Measurements from ENCODE around the gene ARVCF.

The ARVCF gene, protein sequence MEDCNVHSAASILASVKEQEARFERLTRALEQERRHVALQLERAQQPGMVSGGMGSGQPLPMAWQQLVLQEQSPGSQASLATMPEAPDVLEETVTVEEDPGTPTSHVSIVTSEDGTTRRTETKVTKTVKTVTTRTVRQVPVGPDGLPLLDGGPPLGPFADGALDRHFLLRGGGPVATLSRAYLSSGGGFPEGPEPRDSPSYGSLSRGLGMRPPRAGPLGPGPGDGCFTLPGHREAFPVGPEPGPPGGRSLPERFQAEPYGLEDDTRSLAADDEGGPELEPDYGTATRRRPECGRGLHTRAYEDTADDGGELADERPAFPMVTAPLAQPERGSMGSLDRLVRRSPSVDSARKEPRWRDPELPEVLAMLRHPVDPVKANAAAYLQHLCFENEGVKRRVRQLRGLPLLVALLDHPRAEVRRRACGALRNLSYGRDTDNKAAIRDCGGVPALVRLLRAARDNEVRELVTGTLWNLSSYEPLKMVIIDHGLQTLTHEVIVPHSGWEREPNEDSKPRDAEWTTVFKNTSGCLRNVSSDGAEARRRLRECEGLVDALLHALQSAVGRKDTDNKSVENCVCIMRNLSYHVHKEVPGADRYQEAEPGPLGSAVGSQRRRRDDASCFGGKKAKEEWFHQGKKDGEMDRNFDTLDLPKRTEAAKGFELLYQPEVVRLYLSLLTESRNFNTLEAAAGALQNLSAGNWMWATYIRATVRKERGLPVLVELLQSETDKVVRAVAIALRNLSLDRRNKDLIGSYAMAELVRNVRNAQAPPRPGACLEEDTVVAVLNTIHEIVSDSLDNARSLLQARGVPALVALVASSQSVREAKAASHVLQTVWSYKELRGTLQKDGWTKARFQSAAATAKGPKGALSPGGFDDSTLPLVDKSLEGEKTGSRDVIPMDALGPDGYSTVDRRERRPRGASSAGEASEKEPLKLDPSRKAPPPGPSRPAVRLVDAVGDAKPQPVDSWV

DNA sequence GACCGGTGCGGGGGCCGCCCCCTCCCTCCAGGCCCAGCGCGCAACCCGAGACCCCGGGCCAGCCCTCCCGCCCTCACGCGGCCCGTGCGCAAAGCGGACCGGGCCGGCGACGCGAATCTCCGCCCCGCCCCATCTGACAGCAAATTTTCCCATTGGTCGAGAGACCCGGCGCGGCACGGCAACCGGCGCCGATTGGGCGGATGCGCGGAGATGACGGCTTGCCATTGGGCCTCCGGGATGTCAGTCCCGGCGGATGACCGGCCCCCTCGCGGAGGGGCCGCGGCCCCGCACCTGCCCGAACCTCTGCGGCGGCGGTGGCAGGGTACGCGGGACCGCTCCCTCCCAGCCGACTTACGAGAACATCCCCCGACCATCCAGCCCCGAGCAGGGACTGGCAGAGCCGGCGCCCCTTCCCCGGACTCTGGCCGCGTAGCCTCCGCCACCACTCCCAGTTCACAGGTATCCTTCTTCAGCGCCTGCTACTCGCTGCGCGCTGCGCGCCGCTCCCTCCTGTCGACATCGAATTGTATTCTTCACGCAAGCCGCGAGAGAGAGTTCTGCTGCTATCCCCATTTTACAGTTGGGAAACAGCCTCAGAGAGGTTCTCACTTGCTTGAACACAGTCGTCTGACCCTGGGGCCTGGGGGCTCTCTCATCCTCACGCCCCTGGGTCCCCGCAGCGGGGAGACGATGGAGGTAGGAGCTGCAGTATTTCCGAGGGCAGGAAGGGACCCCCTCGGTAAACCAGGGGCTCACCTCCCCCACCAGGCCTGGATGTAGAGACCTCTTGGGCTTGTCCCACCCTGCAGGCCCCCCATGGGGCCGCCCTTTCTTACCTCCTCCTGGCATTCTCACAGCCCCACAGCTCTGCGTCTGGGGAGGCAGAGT lies at the start of gene ARVCF:
ARVCF (minus strand) TSS at position 90 of the 888 bp plus-strand sequence. CDS start 26,029 bp downstream, outside the sequence.
- peak; percentile 93 to 96 (median 96) for DNase-seq

DNA sequence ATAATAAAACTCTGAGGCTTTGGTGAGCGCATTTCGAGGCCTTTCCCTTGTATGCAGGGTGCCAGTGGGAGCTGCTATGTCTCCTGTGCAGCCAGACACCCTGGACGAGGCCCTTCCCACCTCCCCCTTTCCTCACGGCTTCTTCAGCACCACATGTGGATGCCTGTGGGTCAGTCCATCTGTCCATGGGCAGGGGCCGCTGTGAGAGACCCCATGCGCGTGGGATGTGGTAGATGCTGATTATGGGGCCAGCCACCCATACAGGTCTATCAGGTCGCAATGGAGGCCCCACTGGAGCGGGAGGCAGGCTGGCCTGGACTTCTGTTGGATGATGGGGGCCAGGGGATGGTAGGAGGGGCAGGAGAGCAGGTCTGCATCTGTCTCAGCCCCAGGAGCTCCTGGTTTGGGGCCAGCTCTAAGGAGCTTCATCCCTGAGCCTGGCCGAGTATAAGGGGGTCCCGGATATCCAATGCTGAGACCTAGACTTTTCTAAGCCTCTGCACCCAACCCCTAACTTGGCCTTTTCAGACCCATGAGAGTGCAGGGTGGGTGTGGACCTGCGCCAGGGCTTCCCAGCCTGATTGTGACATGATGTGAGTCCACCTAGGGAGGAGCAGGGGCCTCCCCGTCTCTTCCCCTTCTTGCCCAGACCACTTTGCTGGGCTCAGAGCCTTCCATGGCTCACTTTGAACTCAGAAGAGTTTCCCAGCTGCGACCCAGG lies 49.4 kb upstream of the ARVCF start:
- DNase-seq: no peak

DNA sequence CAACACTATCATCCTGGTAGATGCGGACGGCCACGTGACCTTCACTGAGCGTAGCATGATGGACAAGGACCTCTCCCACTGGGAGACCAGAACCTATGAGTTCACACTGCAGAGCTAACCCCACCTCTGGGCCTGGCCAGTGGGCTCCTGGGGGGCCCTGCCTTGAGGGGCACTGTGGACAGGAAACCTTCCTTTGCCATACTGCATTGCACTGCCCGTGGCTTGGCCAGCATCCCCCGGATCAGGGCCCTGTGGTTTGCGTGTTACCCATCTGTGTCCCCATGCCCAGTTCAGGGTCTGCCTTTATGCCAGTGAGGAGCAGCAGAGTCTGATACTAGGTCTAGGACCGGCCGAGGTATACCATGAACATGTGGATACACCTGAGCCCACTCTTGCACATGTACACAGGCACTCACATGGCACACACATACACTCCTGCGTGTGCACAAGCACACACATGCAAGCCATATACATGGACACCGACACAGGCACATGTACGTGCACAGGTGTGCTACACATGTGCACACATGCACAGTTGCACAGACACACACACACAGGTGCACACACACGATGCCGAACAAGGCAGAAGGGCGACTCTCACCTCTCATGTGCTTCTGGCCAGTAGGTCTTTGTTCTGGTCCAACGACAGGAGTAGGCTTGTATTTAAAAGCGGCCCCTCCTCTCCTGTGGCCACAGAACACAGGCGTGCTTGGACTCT lies 48.1 kb upstream of the ARVCF start:
- DNase-seq: no peak

GRCh38 chr22:20064140-20064480 lies 47.5 kb upstream of the ARVCF start:
- no peak for DNase-seq

DNA sequence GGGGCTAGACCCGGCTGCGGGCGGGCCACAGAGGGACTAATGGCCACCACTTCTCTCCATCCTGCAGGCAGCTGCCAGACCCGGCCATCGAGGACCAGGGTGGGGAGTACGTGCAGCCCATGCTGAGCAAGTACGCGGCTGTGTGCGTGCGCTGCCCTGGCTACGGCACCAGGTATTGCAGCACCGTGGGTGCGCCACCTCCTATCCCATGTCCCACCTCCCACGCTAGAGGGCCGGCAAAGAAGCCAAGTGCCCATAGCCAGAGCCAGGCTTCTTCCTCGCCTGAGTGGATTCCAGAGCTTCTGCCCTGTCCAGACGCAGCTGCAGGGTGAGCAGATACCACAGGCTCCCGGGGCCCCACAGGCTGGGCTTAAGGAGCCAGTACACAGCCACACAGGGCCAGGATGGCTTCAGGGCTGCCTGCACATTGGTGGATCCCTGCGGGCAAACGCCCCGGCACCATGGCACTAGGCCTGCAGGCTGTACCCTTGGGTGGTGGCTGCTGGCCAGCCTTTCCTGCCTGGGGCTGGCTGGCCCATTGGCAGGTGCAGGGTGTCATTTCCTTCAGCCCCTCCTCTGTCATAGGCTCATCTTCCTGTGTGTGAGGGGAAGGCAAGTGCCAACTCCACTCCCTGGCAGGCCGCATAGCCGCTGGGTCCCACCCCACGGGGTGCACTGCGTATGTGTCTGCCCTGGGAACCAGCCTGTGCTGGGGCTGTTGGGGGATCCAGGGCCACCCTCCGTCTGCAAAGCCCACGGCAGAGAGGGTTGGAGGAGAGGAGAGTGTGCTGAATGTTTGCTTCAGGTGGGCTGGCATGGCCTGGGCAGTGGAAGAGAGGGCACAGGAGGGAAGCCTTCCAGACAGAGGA lies 46.9 kb upstream of the ARVCF start:
- no peak for DNase-seq

- no peak for DNase-seq
Measured at GRCh38 chr22:20062766-20063083, 46.1 kb upstream of the ARVCF start.

- DNase-seq: no peak
Measured at GRCh38 chr22:20062043-20062765, 45.6 kb upstream of the ARVCF start.

DNA sequence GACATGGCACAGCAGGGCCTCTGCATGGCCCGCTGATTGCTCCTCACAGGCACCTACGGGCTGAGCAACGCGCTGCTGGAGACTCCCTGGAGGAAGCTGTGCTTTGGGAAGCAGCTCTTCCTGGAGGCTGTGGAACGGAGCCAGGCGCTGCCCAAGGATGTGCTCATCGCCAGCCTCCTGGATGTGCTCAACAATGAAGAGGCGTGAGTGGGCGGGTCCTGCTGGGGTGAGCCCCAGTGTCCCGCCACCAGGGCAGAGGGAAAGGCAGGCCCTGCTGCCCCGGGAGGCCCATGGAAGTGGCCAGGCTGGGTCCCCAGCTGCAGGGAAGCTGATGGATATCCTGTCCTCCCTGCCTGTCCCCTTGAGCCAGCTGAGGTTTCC lies 44.8 kb upstream of the ARVCF start:
- peak in 2 of 3 donors; percentile 4 to 13 for DNase-seq

DNA sequence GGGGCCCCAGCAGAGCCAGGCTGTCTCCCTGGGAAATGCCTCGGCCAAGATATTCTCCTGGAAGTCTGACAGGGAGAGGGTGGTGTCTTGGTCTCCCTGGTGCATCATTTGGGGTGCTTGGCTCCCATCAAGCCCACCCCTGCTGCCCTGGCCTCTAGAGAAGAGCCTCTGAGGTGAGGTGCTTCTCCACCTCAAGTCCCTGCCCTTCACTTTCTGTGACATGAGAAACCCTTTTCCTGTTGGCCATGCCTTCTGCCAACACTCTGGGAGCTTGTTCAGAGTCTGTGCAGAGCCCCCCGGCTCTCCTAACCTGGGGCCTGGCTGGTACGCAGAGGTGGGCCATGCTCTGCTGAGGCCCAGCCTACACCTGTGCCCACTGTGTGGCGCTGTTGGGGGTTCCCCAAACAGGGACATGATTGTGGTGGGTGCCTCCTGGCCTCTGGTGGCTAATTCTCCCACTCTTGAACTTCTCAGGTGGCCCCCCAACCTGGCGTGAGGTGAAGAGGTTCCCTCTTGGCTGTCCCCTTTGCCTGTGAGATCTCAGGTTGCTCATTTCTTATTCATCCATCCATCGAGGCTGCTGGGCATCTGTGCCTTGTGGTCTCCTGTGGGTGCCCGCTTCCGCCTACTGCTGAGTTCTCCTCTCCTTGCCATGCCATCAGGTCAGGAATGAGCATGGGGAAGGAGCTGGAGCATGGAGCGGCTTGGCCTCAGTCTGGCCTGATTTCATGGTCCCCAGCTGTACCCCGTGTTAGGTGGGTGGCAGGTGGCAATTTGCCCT lies 44.3 kb upstream of the ARVCF start:
- DNase-seq: no peak

GRCh38 chr22:20058989-20059770 lies 42.6 kb upstream of the ARVCF start:
- DNase-seq: no peak

DNA sequence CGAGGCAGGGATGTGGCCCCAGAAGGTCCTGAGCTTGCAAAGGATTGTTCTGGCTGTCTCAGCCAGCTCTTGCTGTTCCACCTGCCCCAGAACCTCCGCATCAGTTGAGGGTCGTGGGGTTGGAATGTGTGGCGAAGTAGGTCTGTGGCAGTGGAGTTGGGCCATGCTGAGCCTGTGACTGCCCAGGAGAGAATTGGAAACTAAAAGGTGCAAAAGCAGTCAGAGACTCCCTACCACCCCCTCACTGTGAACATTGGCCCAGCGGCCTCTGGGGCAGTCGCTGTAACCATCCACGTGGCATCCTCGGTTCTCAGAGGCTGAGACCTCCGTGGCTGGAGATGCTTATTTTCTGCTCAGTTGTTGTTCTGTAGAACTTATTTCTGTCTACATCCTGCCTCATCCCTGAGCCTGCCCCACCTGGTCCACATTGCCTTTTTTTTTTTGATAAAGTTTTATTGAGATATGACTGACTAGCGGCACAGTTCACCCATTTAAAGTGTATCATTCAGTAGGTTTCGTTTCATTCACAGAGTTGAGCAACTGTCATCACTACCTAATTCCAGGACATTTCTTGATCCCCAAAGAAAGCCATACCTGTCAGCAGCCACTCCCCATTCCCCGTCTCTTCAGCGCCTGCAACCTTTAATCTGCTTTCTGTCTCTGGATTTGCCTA lies 41.1 kb upstream of the ARVCF start:
- no peak for DNase-seq

- no peak for DNase-seq
Measured at GRCh38 chr22:20056696-20057386, 40.2 kb upstream of the ARVCF start.

GRCh38 chr22:20056161-20056560 lies 39.5 kb upstream of the ARVCF start:
- DNase-seq: no peak

DNA sequence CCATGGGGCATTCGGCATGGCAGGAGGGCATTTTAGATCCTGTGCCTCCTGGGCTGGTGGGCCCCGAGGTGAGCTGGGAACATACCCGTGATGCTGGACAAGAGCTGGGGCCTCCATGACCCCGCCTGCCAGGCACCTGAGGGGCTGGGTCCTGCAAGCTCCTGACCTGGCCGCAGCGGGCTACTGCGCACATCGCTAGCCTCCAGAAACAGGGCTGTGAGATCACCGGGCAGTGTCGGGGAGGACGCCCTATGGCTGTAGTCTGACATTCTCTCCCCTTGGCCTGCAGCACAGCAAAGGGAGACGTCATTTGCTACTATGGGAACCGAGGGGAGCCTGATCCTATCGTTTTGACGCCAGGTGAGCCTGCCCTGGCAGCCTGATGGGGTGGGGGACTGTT lies 39.0 kb upstream of the ARVCF start:
- no peak for DNase-seq

- DNase-seq: no peak
Measured at GRCh38 chr22:20055144-20055543, 38.5 kb upstream of the ARVCF start.

GRCh38 chr22:20054485-20054884 lies 37.9 kb upstream of the ARVCF start:
- no peak for DNase-seq

- DNase-seq: no peak
Measured at GRCh38 chr22:20054034-20054427, 37.4 kb upstream of the ARVCF start.
